Glomerular visceral epithelial cell (primary cell): ENCODE data around the gene PIGR.

Experiments
- DNase-seq: peaks from one replicate; pipeline ENCODE4 v3.0.0-alpha.2; 2016; ENCODE audit errors: extremely low spot score

Gene PIGR

GRCh38 chr1:206946261-206946660 lies at the start of gene PIGR:
TSS of gene PIGR (minus strand) at chr1:206946466. CDS start at chr1:206940531, 5,935 bp downstream.
- DNase-seq: no peak

GRCh38 chr1:206992790-206993189 lies 46.5 kb upstream of the PIGR start:
- no peak for DNase-seq

- no peak for DNase-seq
Observed at GRCh38 chr1:206987873-206988272, 41.6 kb upstream of the PIGR start.

- no peak for DNase-seq
Observed at GRCh38 chr1:206986885-206987284, 40.6 kb upstream of the PIGR start.

- no peak for DNase-seq
Observed at GRCh38 chr1:206986402-206986801, 40.1 kb upstream of the PIGR start.

GRCh38 chr1:206985162-206985749 lies 39.0 kb upstream of the PIGR start:
- DNase-seq: no peak

GRCh38 chr1:206982216-206982615 lies 36.0 kb upstream of the PIGR start:
- DNase-seq: peak; percentile 68

GRCh38 chr1:206979379-206980043 lies 33.2 kb upstream of the PIGR start:
- peak; percentile 47 for DNase-seq

GRCh38 chr1:206978259-206978658 lies 32.0 kb upstream of the PIGR start:
- DNase-seq: no peak

GRCh38 chr1:206975306-206975705 lies 29.0 kb upstream of the PIGR start:
- DNase-seq: peak; percentile 69

GRCh38 chr1:206974140-206974539 lies 27.9 kb upstream of the PIGR start:
- DNase-seq: no peak

GRCh38 chr1:206972728-206973127 lies 26.5 kb upstream of the PIGR start:
- no peak for DNase-seq

GRCh38 chr1:206971029-206971655 lies 24.9 kb upstream of the PIGR start:
- no peak for DNase-seq

- peak; percentile 57 for DNase-seq
Observed at GRCh38 chr1:206970446-206970845, 24.2 kb upstream of the PIGR start, which contains the start of gene FCAMR. TSS of gene FCAMR (minus strand) at chr1:206970460. CDS start at chr1:206970125, 335 bp downstream.

GRCh38 chr1:206969090-206969489 lies 22.8 kb upstream of the PIGR start:
- DNase-seq: no peak

GRCh38 chr1:206967096-206967849 lies 21.0 kb upstream of the PIGR start:
- DNase-seq: peak; percentile 64

- DNase-seq: no peak
Observed at GRCh38 chr1:206965781-206966180, 19.5 kb upstream of the PIGR start.

- no peak for DNase-seq
Observed at GRCh38 chr1:206963740-206964139, 17.5 kb upstream of the PIGR start.

GRCh38 chr1:206963119-206963712 lies 16.9 kb upstream of the PIGR start:
- DNase-seq: no peak

GRCh38 chr1:206962272-206962671 lies 16.0 kb upstream of the PIGR start:
- no peak for DNase-seq

GRCh38 chr1:206961668-206962067 lies 15.4 kb upstream of the PIGR start:
- DNase-seq: no peak
